HepG2 (cell line): ENCODE results near the gene WNT1. TPM values are rescaled to one million over a fixed set of nuclear protein-coding genes. Genes with fewer than 3 reads are reported as not detected.

Experiments
- ATF4 ChIP-seq, 2 experiments: fragments of 450-650 bp in 1 of 2; sonication (generic) in 1 of 2; formaldehyde crosslinking; IDR thresholded peaks; 2 replicates each; pipeline versions ENCODE4 v1.5.0 to v1.8.0; 2020 to 2022; ENCODE audit warnings: mild to moderate bottlenecking in 1 of 2, missing genetic modification reagents in 1 of 2
- FOXO4 ChIP-seq: sonication (generic); formaldehyde crosslinking; conservative IDR thresholded peaks from 2 replicates; pipeline ENCODE4 v1.8.1; 2023; ENCODE audit warnings: missing genetic modification reagents
- JUN ChIP-seq: sonication (generic); formaldehyde crosslinking; IDR thresholded peaks from 2 replicates; pipeline ENCODE4 v1.4.0; 2020; ENCODE audit warnings: mild to moderate bottlenecking, missing genetic modification reagents
- KAT8 ChIP-seq: IDR thresholded peaks from 2 replicates; pipeline ENCODE4 v1.6.1; 2016; ENCODE audit warnings: missing genetic modification reagents, missing compliant biosample characterization
- KDM4B ChIP-seq: sonication (generic); formaldehyde crosslinking; IDR thresholded peaks from 2 replicates; pipeline ENCODE4 v1.4.0; 2020; ENCODE audit warnings: missing genetic modification reagents
- NKX3-1 ChIP-seq: sonication (generic); formaldehyde crosslinking; IDR thresholded peaks from 2 replicates; pipeline ENCODE4 v1.5.0; 2020; ENCODE audit warnings: missing genetic modification reagents
- NPAS2 ChIP-seq: sonication (generic); formaldehyde crosslinking; IDR thresholded peaks from 2 replicates; pipeline ENCODE4 v1.8.0; 2022; ENCODE audit warnings: mild to moderate bottlenecking, missing genetic modification reagents, borderline replicate concordance
- ONECUT2 ChIP-seq: sonication (generic); formaldehyde crosslinking; IDR thresholded peaks from 2 replicates; pipeline ENCODE4 v1.4.0; 2020; ENCODE audit warnings: missing genetic modification reagents
- PRDM15 ChIP-seq: sonication (generic); formaldehyde crosslinking; IDR thresholded peaks from 2 replicates; pipeline ENCODE4 v1.4.0; 2020; ENCODE audit warnings: missing genetic modification reagents
- SKI ChIP-seq: fragments of 450-650 bp; IDR thresholded peaks from one replicate; pipeline ENCODE4 v1.6.1; 2018; ENCODE audit warnings: mild to moderate bottlenecking; ENCODE audit not compliant: partially characterized antibody
- ZEB1 ChIP-seq: IDR thresholded peaks from 2 replicates; pipeline ENCODE4 v1.6.1; 2012; ENCODE audit warnings: mild to moderate bottlenecking, low read depth, inconsistent platforms; ENCODE audit not compliant: insufficient replicate concordance
- ZFP41 ChIP-seq: sonication (generic); formaldehyde crosslinking; IDR thresholded peaks from 2 replicates; pipeline ENCODE4 v1.4.0; 2020; ENCODE audit warnings: mild to moderate bottlenecking, missing genetic modification reagents, borderline replicate concordance
- ZNF251 ChIP-seq: sonication (generic); formaldehyde crosslinking; IDR thresholded peaks from 2 replicates; pipeline ENCODE4 v1.9.0; 2021; ENCODE audit warnings: mild to moderate bottlenecking, missing genetic modification reagents
- ZNF276 ChIP-seq: sonication (generic); formaldehyde crosslinking; IDR thresholded peaks from 2 replicates; pipeline ENCODE4 v1.4.0; 2020; ENCODE audit warnings: mild to moderate bottlenecking, low read depth, missing genetic modification reagents
- ZNF30 ChIP-seq: sonication (generic); formaldehyde crosslinking; IDR thresholded peaks from 2 replicates; pipeline ENCODE4 v1.5.0; 2020; ENCODE audit warnings: mild to moderate bottlenecking, missing genetic modification reagents
- ZNF451 ChIP-seq: sonication (generic); formaldehyde crosslinking; IDR thresholded peaks from 2 replicates; pipeline ENCODE4 v1.5.0; 2020; ENCODE audit warnings: mild to moderate bottlenecking, missing genetic modification reagents
- ZNF563 ChIP-seq: sonication (generic); formaldehyde crosslinking; IDR thresholded peaks from 2 replicates; pipeline ENCODE4 v1.8.0; 2022; ENCODE audit warnings: mild to moderate bottlenecking, moderate library complexity, missing genetic modification reagents
- ZNF574 ChIP-seq: sonication (generic); formaldehyde crosslinking; IDR thresholded peaks from 2 replicates; pipeline ENCODE4 v1.4.0; 2020; ENCODE audit warnings: missing genetic modification reagents
- ZNF788 ChIP-seq: sonication (generic); formaldehyde crosslinking; IDR thresholded peaks from 2 replicates; pipeline ENCODE4 v1.5.0; 2020; ENCODE audit warnings: mild to moderate bottlenecking, missing genetic modification reagents, borderline replicate concordance
- polyA plus RNA-seq, 8 experiments: library from polyadenylated mRNA; depleted of rRNA in 3 of 8; stranded (reverse) in 7 of 8; unstranded in 1 of 8; fragments of >200 nt; fragmentation: Illumina TruSeq in 4 of 8; extraction: Trizol in 4 of 8; gene quantifications; 2 replicates each; pipeline versions ENCODE4 v1.2.1 to v1.2.3, GENCODE V29; 2011 to 2016; ENCODE audit warnings: low read depth in 4 of 8, missing spikeins in 1 of 8, mixed read lengths in 1 of 8; ENCODE audit not compliant: insufficient read depth in 1 of 8
- total RNA-seq, 5 experiments: library from RNA; depleted of rRNA; stranded (reverse); fragments of >200 nt; fragmentation: Illumina TruSeq; extraction: Trizol; gene quantifications; 2 replicates each; pipeline ENCODE4 v1.2.3, GENCODE V29; 2016; ENCODE audit warnings: low read depth in 1 of 5

Gene WNT1
- total and polyA plus RNA-seq, 2 of the 13 experiments (the other 11 are each of a cell fraction or from before 2014, with no cell fraction given), result not detected

GRCh38 chr12:48997719-48998496 is 19.8 kb downstream of the WNT1 start (continued):
- TF ChIP-seq ZNF574 (CRISPR knock-in tag) (peak; percentile 37), ZEB1 (no peak), NPAS2 (CRISPR knock-in tag) (no peak), ZNF251 (CRISPR knock-in tag) (no peak), ZFP41 (CRISPR knock-in tag) (no peak), FOXO4 (CRISPR knock-in tag) (no peak), PRDM15 (CRISPR knock-in tag) (0 out of 2 replicates have a peak, but pooled peaks have one; percentile 28), ZNF788 (CRISPR knock-in tag) (no peak), ZNF563 (CRISPR knock-in tag) (no peak), ZNF30 (CRISPR knock-in tag) (no peak), KAT8 (CRISPR knock-in tag) (no peak; the same call in 1 of the 2 replicates), ATF4 (CRISPR knock-in tag; IDR thresholded peaks at IDR 0.05) (no peak), JUN (CRISPR knock-in tag) (no peak), ONECUT2 (CRISPR knock-in tag) (no peak), ZNF451 (CRISPR knock-in tag) (no peak), NKX3-1 (no peak), SKI (no peak), KDM4B (CRISPR knock-in tag) (no peak), ZNF276 (CRISPR knock-in tag) (no peak)
